Fibroblast of lung (primary cell): Measurements from ENCODE around the gene CHML. TPM values are rescaled to one million over a fixed set of nuclear protein-coding genes. Genes with fewer than 3 reads are reported as not detected.

Experiments
- DNase-seq, 2 donors: peaks; one replicate each; pipeline versions ENCODE4 v3.0.0 to v3.0.0-alpha.2; 2010; ENCODE audit warnings: low read depth in 2 of 2
- H2AFZ ChIP-seq: 2 replicates; pipeline ENCODE4 v1.5.1; 2012; ENCODE audit warnings: low read length, control low read depth, inconsistent platforms
- H3K27ac ChIP-seq: 2 replicates; pipeline ENCODE4 v1.5.1; 2011; ENCODE audit warnings: low read length, control low read depth; ENCODE audit not compliant: insufficient read depth
- H3K27me3 ChIP-seq: 2 replicates; pipeline ENCODE4 v1.5.1; 2011; ENCODE audit warnings: mild to moderate bottlenecking, low read length; ENCODE audit not compliant: control insufficient read depth, insufficient read depth
- H3K36me3 ChIP-seq: 2 replicates; pipeline ENCODE4 v1.5.1; 2011; ENCODE audit warnings: low read length; ENCODE audit not compliant: control insufficient read depth, insufficient read depth
- H3K4me1 ChIP-seq: 2 replicates; pipeline ENCODE4 v1.5.1; 2011; ENCODE audit warnings: low read length; ENCODE audit not compliant: control insufficient read depth, insufficient read depth; ENCODE audit errors: extremely low read depth
- H3K4me2 ChIP-seq: 2 replicates; pipeline ENCODE4 v1.5.1; 2011; ENCODE audit warnings: low read length, control low read depth; ENCODE audit not compliant: insufficient read depth; ENCODE audit errors: extremely low read depth
- H3K4me3 ChIP-seq, 4 experiments: fragments of 200-600 bp in 1 of 4; sonication (generic) in 1 of 4; replicated peaks in 1 of 4; 2 replicates each; pipeline ENCODE4 v1.5.1; 2011 to 2016; ENCODE audit warnings: low read length in 4 of 4, low read depth in 3 of 4, mild to moderate bottlenecking in 3 of 4, control low read depth in 2 of 4, inconsistent platforms in 1 of 4, mixed read lengths in 1 of 4; ENCODE audit not compliant: insufficient read depth in 1 of 4; ENCODE audit errors: control extremely low read depth in 1 of 4
- H3K79me2 ChIP-seq: 2 replicates; pipeline ENCODE4 v1.5.1; 2012; ENCODE audit warnings: mild to moderate bottlenecking, low read length, inconsistent platforms; ENCODE audit not compliant: control insufficient read depth, insufficient read depth
- H3K9ac ChIP-seq: 2 replicates; pipeline ENCODE4 v1.5.1; 2011; ENCODE audit warnings: mild to moderate bottlenecking, low read length, control low read depth; ENCODE audit not compliant: insufficient read depth
- H3K9me3 ChIP-seq: 2 replicates; pipeline ENCODE4 v1.5.1; 2012; ENCODE audit warnings: low read depth, low read length; ENCODE audit not compliant: control insufficient read depth, insufficient read depth
- H4K20me1 ChIP-seq: 2 replicates; pipeline ENCODE4 v1.5.1; 2011; ENCODE audit warnings: low read length; ENCODE audit not compliant: control insufficient read depth, insufficient read depth; ENCODE audit errors: extremely low read depth
- EZH2 ChIP-seq: IDR thresholded peaks from 2 replicates; pipeline ENCODE4 v1.5.1; 2012; ENCODE audit warnings: low read length, control low read depth, mild to moderate bottlenecking; ENCODE audit errors: missing control alignments
- polyA plus RNA-seq, 2 donors: library from polyadenylated mRNA; depleted of rRNA in 1 of 2; stranded (reverse) in 1 of 2; unstranded in 1 of 2; fragments of >200 nt; gene quantifications; 2 replicates each; pipeline ENCODE4 v1.2.1, GENCODE V29; 2011 to 2012; ENCODE audit warnings: missing spikeins in 1 of 2
- total RNA-seq: library from RNA; depleted of rRNA; stranded (reverse); fragments of >200 nt; gene quantifications from 2 replicates; pipeline ENCODE4 v1.2.1, GENCODE V29; 2014
- TF ChIP-seq, protein P1 (sequence below), 2 donors: IDR thresholded peaks in 1 of 2; conservative IDR thresholded peaks in 1 of 2; 1 replicate in 1 of 2; 2 replicates in 1 of 2; pipeline ENCODE4 v1.5.1; 2011 to 2012; ENCODE audit warnings: low read length in 2 of 2, control low read depth in 1 of 2, inconsistent platforms in 1 of 2, low read depth in 1 of 2, mild to moderate bottlenecking in 1 of 2

CHML gene
- total and polyA plus RNA-seq, 2 donors (not counting 1 experiment from before 2014, with no cell fraction given) = 11.4 to 16.1 TPM

DNA sequence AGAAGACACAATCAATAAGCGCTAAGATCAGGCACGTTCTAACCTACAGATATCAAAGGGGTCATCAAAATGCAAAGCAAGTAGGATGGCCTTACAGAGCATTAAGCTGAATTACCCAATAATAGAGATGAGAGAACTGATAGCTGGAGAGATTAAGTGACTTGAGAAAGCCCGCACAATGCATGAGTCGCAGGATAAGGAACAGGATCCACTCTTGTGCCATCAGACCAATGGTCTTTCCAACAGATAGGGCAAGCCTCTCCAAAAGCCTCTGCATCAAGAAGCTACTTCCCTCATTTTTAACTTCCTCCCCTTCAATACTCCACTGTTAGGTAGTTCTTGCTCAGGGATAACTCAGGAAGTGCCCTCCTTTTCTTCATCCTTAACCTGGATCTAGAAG lies 2.6 kb downstream of the CHML start:
- H4K20me1 ChIP-seq = no peaks in the 10 kb centered on the region
- H3K27me3 ChIP-seq = no peaks in the 10 kb centered on the region
- H3K9ac ChIP-seq = no peak overlapping the region
- no peak for TF ChIP-seq EZH2
- TF ChIP-seq, protein P1, sequence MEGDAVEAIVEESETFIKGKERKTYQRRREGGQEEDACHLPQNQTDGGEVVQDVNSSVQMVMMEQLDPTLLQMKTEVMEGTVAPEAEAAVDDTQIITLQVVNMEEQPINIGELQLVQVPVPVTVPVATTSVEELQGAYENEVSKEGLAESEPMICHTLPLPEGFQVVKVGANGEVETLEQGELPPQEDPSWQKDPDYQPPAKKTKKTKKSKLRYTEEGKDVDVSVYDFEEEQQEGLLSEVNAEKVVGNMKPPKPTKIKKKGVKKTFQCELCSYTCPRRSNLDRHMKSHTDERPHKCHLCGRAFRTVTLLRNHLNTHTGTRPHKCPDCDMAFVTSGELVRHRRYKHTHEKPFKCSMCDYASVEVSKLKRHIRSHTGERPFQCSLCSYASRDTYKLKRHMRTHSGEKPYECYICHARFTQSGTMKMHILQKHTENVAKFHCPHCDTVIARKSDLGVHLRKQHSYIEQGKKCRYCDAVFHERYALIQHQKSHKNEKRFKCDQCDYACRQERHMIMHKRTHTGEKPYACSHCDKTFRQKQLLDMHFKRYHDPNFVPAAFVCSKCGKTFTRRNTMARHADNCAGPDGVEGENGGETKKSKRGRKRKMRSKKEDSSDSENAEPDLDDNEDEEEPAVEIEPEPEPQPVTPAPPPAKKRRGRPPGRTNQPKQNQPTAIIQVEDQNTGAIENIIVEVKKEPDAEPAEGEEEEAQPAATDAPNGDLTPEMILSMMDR (conservative IDR thresholded peaks at IDR 0.05 in 1 of 2, IDR thresholded peaks at IDR 0.05 in 1 of 2; ENCODE audit: low read depth in 1 of 2, low read length in 2 of 2) = no peak
- H2AFZ ChIP-seq = no peak overlapping the region
- H3K9me3 ChIP-seq = no peaks in the 10 kb centered on the region
- H3K27ac ChIP-seq = no peak overlapping the region
- peak overlapping the region; percentile 85 for H3K4me2 ChIP-seq
- peak overlapping the region; percentile 5 to 95 (median 58) for H3K4me3 ChIP-seq
- peak; percentile 18 to 27 for DNase-seq
- H3K79me2 ChIP-seq = peaks cover 19% of the 10 kb centered on the region
- peaks cover 3% of the 10 kb centered on the region for H3K4me1 ChIP-seq
- peaks cover 8% of the 10 kb centered on the region for H3K36me3 ChIP-seq

DNA sequence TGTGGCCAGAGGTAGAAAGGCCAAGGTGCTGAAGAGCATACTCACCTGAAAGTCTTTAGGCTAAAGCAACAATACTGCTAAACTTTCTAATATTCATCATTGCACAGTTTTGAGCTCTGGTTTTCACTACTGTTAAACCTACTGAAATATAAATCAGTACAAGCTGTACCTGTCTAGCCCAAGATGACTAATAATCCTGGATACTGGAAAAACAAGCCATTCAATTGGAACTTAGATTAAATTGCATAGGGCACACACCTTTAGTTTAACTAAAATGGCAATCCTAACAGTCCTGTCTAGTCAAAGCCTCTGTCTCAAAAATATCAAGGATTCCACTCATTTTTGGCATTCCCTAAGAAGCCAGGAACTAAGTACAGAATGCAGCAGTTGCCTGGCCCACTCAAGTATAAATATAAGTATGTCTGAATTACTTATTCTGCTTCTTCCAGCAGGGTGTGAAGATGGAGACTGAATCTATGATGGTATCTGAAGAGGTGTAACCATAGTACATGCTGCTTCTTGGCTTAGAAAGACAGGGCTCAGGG lies 3.1 kb downstream of the CHML start:
- H3K36me3 ChIP-seq = peaks cover 8% of the 10 kb centered on the region
- no peaks in the 10 kb centered on the region for H3K9me3 ChIP-seq
- TF ChIP-seq, protein P1 (conservative IDR thresholded peaks at IDR 0.05 in 1 of 2, IDR thresholded peaks at IDR 0.05 in 1 of 2; ENCODE audit: low read depth in 1 of 2, low read length in 2 of 2) = no peak
- TF ChIP-seq EZH2 = no peak
- peak overlapping the region; percentile 16 for H3K4me2 ChIP-seq
- H3K79me2 ChIP-seq = peaks cover 19% of the 10 kb centered on the region
- H3K27ac ChIP-seq = no peak overlapping the region
- peaks cover 3% of the 10 kb centered on the region for H3K4me1 ChIP-seq
- no peaks in the 10 kb centered on the region for H3K27me3 ChIP-seq
- DNase-seq = peak in 1 of 2 donors; percentile 60
- no peak overlapping the region for H3K9ac ChIP-seq
- peak overlapping the region in 1 of 4 experiments; percentile 95 for H3K4me3 ChIP-seq
- H2AFZ ChIP-seq = no peak overlapping the region
- no peaks in the 10 kb centered on the region for H4K20me1 ChIP-seq

DNA sequence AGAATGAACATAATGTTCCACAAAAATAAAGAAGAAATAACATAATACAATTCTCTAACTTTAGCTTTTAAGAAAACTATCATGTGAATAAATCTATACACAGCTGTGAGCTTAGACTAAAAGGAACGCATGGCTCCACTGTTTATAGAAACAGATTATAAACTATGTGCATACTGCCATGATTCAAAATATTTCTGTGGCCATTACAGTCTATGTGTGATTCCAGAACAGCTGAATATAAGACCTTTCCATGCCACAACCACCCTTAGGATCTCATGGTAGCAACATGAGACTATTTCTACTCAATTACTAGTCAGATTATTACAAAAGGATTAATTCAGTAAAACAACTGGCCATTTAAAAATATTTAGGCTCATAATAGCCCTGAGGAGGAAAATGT lies 3.9 kb downstream of the CHML start:
- H3K4me3 ChIP-seq = no peak overlapping the region
- peaks cover 19% of the 10 kb centered on the region for H3K79me2 ChIP-seq
- no peak overlapping the region for H3K27ac ChIP-seq
- TF ChIP-seq EZH2 = no peak
- TF ChIP-seq, protein P1 (conservative IDR thresholded peaks at IDR 0.05 in 1 of 2, IDR thresholded peaks at IDR 0.05 in 1 of 2; ENCODE audit: low read depth in 1 of 2, low read length in 2 of 2) = no peak
- H3K4me2 ChIP-seq = no peak overlapping the region
- no peak overlapping the region for H3K9ac ChIP-seq
- H3K4me1 ChIP-seq = peaks cover 3% of the 10 kb centered on the region
- no peaks in the 10 kb centered on the region for H4K20me1 ChIP-seq
- DNase-seq = peak in 1 of 2 donors; percentile 52
- no peaks in the 10 kb centered on the region for H3K27me3 ChIP-seq
- no peaks in the 10 kb centered on the region for H3K9me3 ChIP-seq
- no peak overlapping the region for H2AFZ ChIP-seq
- H3K36me3 ChIP-seq = peaks cover 8% of the 10 kb centered on the region
